Neuronal stem cell (in vitro differentiated cells): Measurements from ENCODE around the gene TRAF3.

Source experiments
- DNase-seq: peaks from one replicate; pipeline ENCODE4 v3.0.0-alpha.2; 2013; ENCODE audit warnings: low spot score
- H2AFZ ChIP-seq: one replicate; pipeline ENCODE4 v1.6.1; 2013; ENCODE audit warnings: mild to moderate bottlenecking, low read length, inconsistent platforms
- H2AK5ac ChIP-seq: 2 replicates; pipeline ENCODE4 v1.6.1; 2013; ENCODE audit warnings: low read depth, mild to moderate bottlenecking, inconsistent platforms, low read length, moderate library complexity, mixed read lengths
- H2BK120ac ChIP-seq: 2 replicates; pipeline ENCODE4 v1.6.1; 2013; ENCODE audit warnings: low read depth, mild to moderate bottlenecking, inconsistent platforms, low read length, moderate library complexity, mixed read lengths
- H2BK12ac ChIP-seq: one replicate; pipeline ENCODE4 v1.6.1; 2013; ENCODE audit warnings: low read length, inconsistent platforms
- H2BK15ac ChIP-seq: 2 replicates; pipeline ENCODE4 v1.6.1; 2013; ENCODE audit warnings: mild to moderate bottlenecking, low read length, inconsistent platforms, mixed read lengths
- H2BK5ac ChIP-seq: one replicate; pipeline ENCODE4 v1.6.1; 2013; ENCODE audit warnings: inconsistent platforms, mild to moderate bottlenecking, low read length, moderate library complexity
- H3K14ac ChIP-seq: one replicate; pipeline ENCODE4 v1.6.1; 2013; ENCODE audit warnings: low read length, inconsistent platforms
- H3K18ac ChIP-seq: 2 replicates; pipeline ENCODE4 v1.6.1; 2013; ENCODE audit warnings: low read length, inconsistent platforms
- H3K23ac ChIP-seq: 2 replicates; pipeline ENCODE4 v1.6.1; 2013; ENCODE audit warnings: low read depth, mild to moderate bottlenecking, mixed read lengths, low read length, inconsistent platforms; ENCODE audit not compliant: poor library complexity
- H3K27ac ChIP-seq: replicated peaks from 3 replicates; pipeline ENCODE4 v1.5.1; 2013; ENCODE audit warnings: low read length, inconsistent platforms
- H3K27me3 ChIP-seq, 3 experiments: 2 replicates each; pipeline ENCODE4 v1.6.1; 2013; ENCODE audit warnings: low read length in 3 of 3, mild to moderate bottlenecking in 2 of 3, inconsistent platforms in 1 of 3, low read depth in 1 of 3, mixed read lengths in 1 of 3, moderate library complexity in 1 of 3; ENCODE audit not compliant: control insufficient read depth in 3 of 3, insufficient read depth in 3 of 3
- H3K36me3 ChIP-seq, 2 donors: replicated peaks in 1 of 2; 2 replicates each; pipeline ENCODE4 v1.6.1; 2013; ENCODE audit warnings: low read length in 2 of 2; ENCODE audit not compliant: control insufficient read depth in 2 of 2, insufficient read depth in 2 of 2
- H3K4ac ChIP-seq: 2 replicates; pipeline ENCODE4 v1.6.1; 2013; ENCODE audit warnings: inconsistent platforms, mild to moderate bottlenecking, low read length, moderate library complexity
- H3K4me1 ChIP-seq, 2 donors: 1 replicate in 1 of 2; 2 replicates in 1 of 2; pipeline ENCODE4 v1.6.1; 2013; ENCODE audit warnings: low read length in 2 of 2, low read depth in 1 of 2; ENCODE audit not compliant: control insufficient read depth in 2 of 2, insufficient read depth in 1 of 2
- H3K4me2 ChIP-seq: one replicate; pipeline ENCODE4 v1.6.1; 2013; ENCODE audit warnings: mild to moderate bottlenecking, low read length, inconsistent platforms; ENCODE audit not compliant: insufficient read depth, poor library complexity, severe bottlenecking
- H3K4me3 ChIP-seq, 2 donors: 2 replicates each; pipeline ENCODE4 v1.5.1; 2013; ENCODE audit warnings: low read length in 2 of 2, mild to moderate bottlenecking in 2 of 2, inconsistent platforms in 1 of 2, moderate library complexity in 1 of 2
- H3K79me1 ChIP-seq: one replicate; pipeline ENCODE4 v1.6.1; 2013; ENCODE audit warnings: low read depth, mild to moderate bottlenecking, inconsistent platforms, low read length, moderate library complexity
- H3K9ac ChIP-seq: one replicate; pipeline ENCODE4 v1.6.1; 2013; ENCODE audit warnings: mild to moderate bottlenecking, low read depth, low read length, inconsistent platforms; ENCODE audit not compliant: poor library complexity
- H3K9me3 ChIP-seq, 2 donors: replicated peaks in 1 of 2; 2 replicates each; pipeline versions ENCODE3 to v1.6.1; 2013; ENCODE audit warnings: low read length in 2 of 2, mild to moderate bottlenecking in 2 of 2, inconsistent platforms in 1 of 2, low read depth in 1 of 2, mixed read lengths in 1 of 2, moderate library complexity in 1 of 2; ENCODE audit not compliant: control insufficient read depth in 2 of 2, insufficient read depth in 1 of 2
- H4K8ac ChIP-seq: one replicate; pipeline ENCODE4 v1.6.1; 2013; ENCODE audit warnings: low read depth, mild to moderate bottlenecking, inconsistent platforms, low read length, moderate library complexity
- H4K91ac ChIP-seq: one replicate; pipeline ENCODE4 v1.6.1; 2013; ENCODE audit warnings: low read length, low read depth, mild to moderate bottlenecking, inconsistent platforms; ENCODE audit not compliant: poor library complexity
- WGBS, 2 donors: extraction: QIAGEN DNeasy Blood & Tissue Kit; methylation state at CpG; one replicate each; pipeline ENCODE4 v1.1.7; 2013; ENCODE audit warnings: missing lambda C conversion rate in 2 of 2, mixed read lengths in 1 of 2; ENCODE audit not compliant: insufficient read length in 2 of 2, insufficient replicate concordance in 1 of 2; ENCODE audit errors: extremely low coverage in 2 of 2; 5-methylcytosine and 5-hydroxymethylcytosine counted together

TRAF3 gene

GRCh38 chr14:102943979-102944378 is 166.7 kb downstream of the TRAF3 start:
- H3K4me1 ChIP-seq = no peaks in the 10 kb centered on the region
- no peaks in the 10 kb centered on the region for H3K9me3 ChIP-seq
- peaks cover 58 to 90% of the 10 kb centered on the region in 2 donors for H3K36me3 ChIP-seq
- H2BK5ac ChIP-seq = peak overlapping the region; percentile 26
- H2BK12ac ChIP-seq = no peak overlapping the region
- H3K23ac ChIP-seq = no peak overlapping the region
- H2AK5ac ChIP-seq = no peak overlapping the region
- H4K91ac ChIP-seq = no peak overlapping the region
- H3K18ac ChIP-seq = no peak overlapping the region
- H3K14ac ChIP-seq = no peak overlapping the region
- no peaks in the 10 kb centered on the region for H3K27me3 ChIP-seq
- H3K27ac ChIP-seq = no peak overlapping the region
- H3K79me1 ChIP-seq = peaks cover 3% of the 10 kb centered on the region
- H2BK120ac ChIP-seq = no peak overlapping the region
- no peak overlapping the region for H3K4me2 ChIP-seq
- no peak overlapping the region for H2BK15ac ChIP-seq
- peak overlapping the region; percentile 1 for H3K9ac ChIP-seq
- H3K4me3 ChIP-seq = no peak overlapping the region
- H4K8ac ChIP-seq = no peak overlapping the region
- no peak overlapping the region for H3K4ac ChIP-seq
- no peak overlapping the region for H2AFZ ChIP-seq
- WGBS, 2 donors = no CpG with 5 or more reads among the region's 15 CpGs
- no peak for DNase-seq

- no peak overlapping the region for H2AK5ac ChIP-seq
- no peak overlapping the region for H4K91ac ChIP-seq
- no peak overlapping the region for H2BK15ac ChIP-seq
- H3K14ac ChIP-seq = no peak overlapping the region
- WGBS, 2 donors = no CpG with 5 or more reads among the region's 36 CpGs
- H3K27me3 ChIP-seq = no peaks in the 10 kb centered on the region
- H3K4me3 ChIP-seq = no peak overlapping the region
- no peak overlapping the region for H2BK120ac ChIP-seq
- no peak overlapping the region for H3K4ac ChIP-seq
- H3K18ac ChIP-seq = no peak overlapping the region
- no peak overlapping the region for H4K8ac ChIP-seq
- H3K9ac ChIP-seq = no peak overlapping the region
- peaks cover 3% of the 10 kb centered on the region for H3K79me1 ChIP-seq
- no peaks in the 10 kb centered on the region for H3K4me1 ChIP-seq
- no peaks in the 10 kb centered on the region for H3K9me3 ChIP-seq
- H2BK5ac ChIP-seq = peak overlapping the region; percentile 82
- H2BK12ac ChIP-seq = no peak overlapping the region
- DNase-seq = no peak
- peaks cover 60 to 91% of the 10 kb centered on the region in 2 donors for H3K36me3 ChIP-seq
- no peak overlapping the region for H3K27ac ChIP-seq
- no peak overlapping the region for H3K23ac ChIP-seq
- no peak overlapping the region for H2AFZ ChIP-seq
- H3K4me2 ChIP-seq = no peak overlapping the region
Measured at GRCh38 chr14:102944448-102945330, 167.4 kb downstream of the TRAF3 start.

- no peak overlapping the region for H3K14ac ChIP-seq
- H4K8ac ChIP-seq = no peak overlapping the region
- H4K91ac ChIP-seq = no peak overlapping the region
- H3K18ac ChIP-seq = no peak overlapping the region
- H3K4me1 ChIP-seq = no peaks in the 10 kb centered on the region
- H3K23ac ChIP-seq = no peak overlapping the region
- no peak overlapping the region for H2AK5ac ChIP-seq
- H3K36me3 ChIP-seq = peaks cover 63 to 91% of the 10 kb centered on the region in 2 donors
- no peak for DNase-seq
- H2BK12ac ChIP-seq = no peak overlapping the region
- H3K4ac ChIP-seq = no peak overlapping the region
- H3K4me3 ChIP-seq = no peak overlapping the region
- H3K79me1 ChIP-seq = peaks cover 3% of the 10 kb centered on the region
- no peaks in the 10 kb centered on the region for H3K27me3 ChIP-seq
- no peak overlapping the region for H2BK5ac ChIP-seq
- H3K9ac ChIP-seq = no peak overlapping the region
- no peak overlapping the region for H2BK15ac ChIP-seq
- H3K4me2 ChIP-seq = no peak overlapping the region
- H2BK120ac ChIP-seq = no peak overlapping the region
- H3K27ac ChIP-seq = no peak overlapping the region
- WGBS, 2 donors = no CpG with 5 or more reads among the region's 29 CpGs
- no peak overlapping the region for H2AFZ ChIP-seq
- no peaks in the 10 kb centered on the region for H3K9me3 ChIP-seq
Measured at GRCh38 chr14:102945346-102946130, 168.3 kb downstream of the TRAF3 start.
